HepG2 (cell line): ENCODE measurements around the gene PRKG1. TPM values are rescaled to one million over a fixed set of nuclear protein-coding genes. Genes with fewer than 3 reads are reported as not detected.

Experiments
- ATF1 ChIP-seq: IDR thresholded peaks from 2 replicates; pipeline ENCODE4 v1.6.1; 2016; ENCODE audit warnings: mild to moderate bottlenecking, control low read depth
- KLF12 ChIP-seq: sonication (generic); formaldehyde crosslinking; IDR thresholded peaks from 2 replicates; pipeline ENCODE4 v1.4.0; 2020; ENCODE audit warnings: missing genetic modification reagents, borderline replicate concordance
- PHF5A ChIP-seq: IDR thresholded peaks from one replicate; pipeline ENCODE4 v1.6.1; 2018; ENCODE audit warnings: low read depth, missing genetic modification reagents; ENCODE audit not compliant: unreplicated experiment
- SAFB2 ChIP-seq: sonication (generic); formaldehyde crosslinking; IDR thresholded peaks from 2 replicates; pipeline ENCODE4 v1.5.1; 2020; ENCODE audit warnings: missing genetic modification reagents, low read depth, mild to moderate bottlenecking, borderline replicate concordance
- TBX2 ChIP-seq: sonication (generic); formaldehyde crosslinking; IDR thresholded peaks from 2 replicates; pipeline ENCODE4 v1.5.0; 2020; ENCODE audit warnings: missing genetic modification reagents, mild to moderate bottlenecking, borderline replicate concordance
- TFDP1 ChIP-seq: IDR thresholded peaks from 2 replicates; pipeline ENCODE4 v1.6.1; 2016; ENCODE audit warnings: missing compliant biosample characterization, missing genetic modification reagents, borderline replicate concordance
- TGIF2 ChIP-seq: IDR thresholded peaks from 2 replicates; pipeline ENCODE4 v1.6.1; 2016; ENCODE audit warnings: control low read depth, missing compliant biosample characterization
- ZHX2 ChIP-seq, 2 experiments: sonication (generic) in 1 of 2; formaldehyde crosslinking in 1 of 2; IDR thresholded peaks; 2 replicates each; pipeline versions ENCODE4 v1.6.1 to v1.9.0; 2014 to 2022; ENCODE audit warnings: antibody characterized with exemption in 1 of 2, borderline replicate concordance in 1 of 2, inconsistent platforms in 1 of 2, low read depth in 1 of 2, missing genetic modification reagents in 1 of 2
- ZNF562 ChIP-seq: sonication (generic); formaldehyde crosslinking; IDR thresholded peaks from 2 replicates; pipeline ENCODE4 v1.8.0; 2022; ENCODE audit warnings: missing genetic modification reagents, borderline replicate concordance
- ZNF605 ChIP-seq: sonication (generic); formaldehyde crosslinking; IDR thresholded peaks from 2 replicates; pipeline ENCODE4 v1.8.0; 2022; ENCODE audit warnings: mild to moderate bottlenecking, missing genetic modification reagents
- polyA plus RNA-seq, 8 experiments: library from polyadenylated mRNA; depleted of rRNA in 3 of 8; stranded (reverse) in 7 of 8; unstranded in 1 of 8; fragments of >200 nt; fragmentation: Illumina TruSeq in 4 of 8; extraction: Trizol in 4 of 8; gene quantifications; 2 replicates each; pipeline versions ENCODE4 v1.2.1 to v1.2.3, GENCODE V29; 2011 to 2016; ENCODE audit warnings: low read depth in 4 of 8, missing spikeins in 1 of 8, mixed read lengths in 1 of 8; ENCODE audit not compliant: insufficient read depth in 1 of 8
- total RNA-seq, 5 experiments: library from RNA; depleted of rRNA; stranded (reverse); fragments of >200 nt; fragmentation: Illumina TruSeq; extraction: Trizol; gene quantifications; 2 replicates each; pipeline ENCODE4 v1.2.3, GENCODE V29; 2016; ENCODE audit warnings: low read depth in 1 of 5
- TF ChIP-seq, protein P1 (sequence below): sonication (generic); formaldehyde crosslinking; IDR thresholded peaks from 2 replicates; pipeline ENCODE4 v1.9.0; 2021; ENCODE audit warnings: missing genetic modification reagents, borderline replicate concordance
- TF ChIP-seq, protein P2 (sequence below): sonication (generic); formaldehyde crosslinking; IDR thresholded peaks from 2 replicates; pipeline ENCODE4 v1.8.1; 2022; ENCODE audit warnings: low read depth, mild to moderate bottlenecking, missing genetic modification reagents
- TF ChIP-seq, protein P3 (sequence below): sonication (generic); formaldehyde crosslinking; conservative IDR thresholded peaks from 2 replicates; pipeline ENCODE4 v1.5.0; 2020; ENCODE audit warnings: missing genetic modification reagents
- TF ChIP-seq, protein P4 (sequence below): sonication (generic); formaldehyde crosslinking; IDR thresholded peaks from 2 replicates; pipeline ENCODE4 v1.4.0; 2020; ENCODE audit warnings: missing genetic modification reagents

PRKG1 gene
- total and polyA plus RNA-seq, 2 of the 13 experiments (the other 11 are each of a cell fraction or from before 2014, with no cell fraction given), result 0.01 TPM; not detected in 1

GRCh38 chr10:51699475-51700227, 625.4 kb downstream of the PRKG1 start, which contains the start of gene CSTF2T (continued):
- TF ChIP-seq, protein P1, sequence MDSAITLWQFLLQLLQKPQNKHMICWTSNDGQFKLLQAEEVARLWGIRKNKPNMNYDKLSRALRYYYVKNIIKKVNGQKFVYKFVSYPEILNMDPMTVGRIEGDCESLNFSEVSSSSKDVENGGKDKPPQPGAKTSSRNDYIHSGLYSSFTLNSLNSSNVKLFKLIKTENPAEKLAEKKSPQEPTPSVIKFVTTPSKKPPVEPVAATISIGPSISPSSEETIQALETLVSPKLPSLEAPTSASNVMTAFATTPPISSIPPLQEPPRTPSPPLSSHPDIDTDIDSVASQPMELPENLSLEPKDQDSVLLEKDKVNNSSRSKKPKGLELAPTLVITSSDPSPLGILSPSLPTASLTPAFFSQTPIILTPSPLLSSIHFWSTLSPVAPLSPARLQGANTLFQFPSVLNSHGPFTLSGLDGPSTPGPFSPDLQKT, result no peak
- TF ChIP-seq, protein P2, sequence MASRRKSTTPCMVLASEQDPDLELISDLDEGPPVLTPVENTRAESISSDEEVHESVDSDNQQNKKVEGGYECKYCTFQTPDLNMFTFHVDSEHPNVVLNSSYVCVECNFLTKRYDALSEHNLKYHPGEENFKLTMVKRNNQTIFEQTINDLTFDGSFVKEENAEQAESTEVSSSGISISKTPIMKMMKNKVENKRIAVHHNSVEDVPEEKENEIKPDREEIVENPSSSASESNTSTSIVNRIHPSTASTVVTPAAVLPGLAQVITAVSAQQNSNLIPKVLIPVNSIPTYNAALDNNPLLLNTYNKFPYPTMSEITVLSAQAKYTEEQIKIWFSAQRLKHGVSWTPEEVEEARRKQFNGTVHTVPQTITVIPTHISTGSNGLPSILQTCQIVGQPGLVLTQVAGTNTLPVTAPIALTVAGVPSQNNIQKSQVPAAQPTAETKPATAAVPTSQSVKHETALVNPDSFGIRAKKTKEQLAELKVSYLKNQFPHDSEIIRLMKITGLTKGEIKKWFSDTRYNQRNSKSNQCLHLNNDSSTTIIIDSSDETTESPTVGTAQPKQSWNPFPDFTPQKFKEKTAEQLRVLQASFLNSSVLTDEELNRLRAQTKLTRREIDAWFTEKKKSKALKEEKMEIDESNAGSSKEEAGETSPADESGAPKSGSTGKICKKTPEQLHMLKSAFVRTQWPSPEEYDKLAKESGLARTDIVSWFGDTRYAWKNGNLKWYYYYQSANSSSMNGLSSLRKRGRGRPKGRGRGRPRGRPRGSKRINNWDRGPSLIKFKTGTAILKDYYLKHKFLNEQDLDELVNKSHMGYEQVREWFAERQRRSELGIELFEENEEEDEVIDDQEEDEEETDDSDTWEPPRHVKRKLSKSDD (CRISPR knock-in tag), result peak; percentile 69; the same call in 1 of the 2 replicates
- TF ChIP-seq PHF5A (CRISPR knock-in tag) (no peak), ATF1 (peak; percentile 94), SAFB2 (CRISPR knock-in tag) (0 out of 2 replicates have a peak, but pooled peaks have one; percentile 35), KLF12 (CRISPR knock-in tag) (peak; percentile 37; the same call in 1 of the 2 replicates), TBX2 (CRISPR knock-in tag) (peak; percentile 19; the same call in 1 of the 2 replicates), TFDP1 (CRISPR knock-in tag) (peak; percentile 91), ZHX2 (IDR thresholded peaks at IDR 0.05; ENCODE audit: low read depth) (peak; percentile 95), ZHX2 (CRISPR knock-in tag; IDR thresholded peaks at IDR 0.05; ENCODE audit: borderline replicate concordance) (no peak), ZNF562 (no peak), TGIF2 (CRISPR knock-in tag) (no peak), ZNF605 (no peak)
- TF ChIP-seq, protein P3, sequence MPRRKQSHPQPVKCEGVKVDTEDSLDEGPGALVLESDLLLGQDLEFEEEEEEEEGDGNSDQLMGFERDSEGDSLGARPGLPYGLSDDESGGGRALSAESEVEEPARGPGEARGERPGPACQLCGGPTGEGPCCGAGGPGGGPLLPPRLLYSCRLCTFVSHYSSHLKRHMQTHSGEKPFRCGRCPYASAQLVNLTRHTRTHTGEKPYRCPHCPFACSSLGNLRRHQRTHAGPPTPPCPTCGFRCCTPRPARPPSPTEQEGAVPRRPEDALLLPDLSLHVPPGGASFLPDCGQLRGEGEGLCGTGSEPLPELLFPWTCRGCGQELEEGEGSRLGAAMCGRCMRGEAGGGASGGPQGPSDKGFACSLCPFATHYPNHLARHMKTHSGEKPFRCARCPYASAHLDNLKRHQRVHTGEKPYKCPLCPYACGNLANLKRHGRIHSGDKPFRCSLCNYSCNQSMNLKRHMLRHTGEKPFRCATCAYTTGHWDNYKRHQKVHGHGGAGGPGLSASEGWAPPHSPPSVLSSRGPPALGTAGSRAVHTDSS (CRISPR knock-in tag), result no peak
- TF ChIP-seq, protein P4, sequence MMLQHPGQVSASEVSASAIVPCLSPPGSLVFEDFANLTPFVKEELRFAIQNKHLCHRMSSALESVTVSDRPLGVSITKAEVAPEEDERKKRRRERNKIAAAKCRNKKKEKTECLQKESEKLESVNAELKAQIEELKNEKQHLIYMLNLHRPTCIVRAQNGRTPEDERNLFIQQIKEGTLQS (CRISPR knock-in tag), result no peak
